Activated naive CD4-positive, alpha-beta T cell (primary cell): ENCODE measurements around the gene HPS3.

ENCODE experiments used
- DNase-seq, 4 experiments: peaks; one replicate each; lab custom pipeline; 2025; lab: John Stamatoyannopoulos, UW

Gene HPS3

GRCh38 chr3:149122721-149123578 lies 6.5 kb upstream of the HPS3 start:
- no peak for DNase-seq

GRCh38 chr3:149128821-149129220 lies 617 bp upstream of the HPS3 start:
- DNase-seq = no peak

GRCh38 chr3:149131589-149131988 lies 2.2 kb downstream of the HPS3 start:
- no peak for DNase-seq

GRCh38 chr3:149134575-149134974 lies 5.1 kb downstream of the HPS3 start:
- DNase-seq = no peak

GRCh38 chr3:149142682-149143081 lies 13.2 kb downstream of the HPS3 start:
- DNase-seq = no peak

GRCh38 chr3:149145356-149145755 lies 15.9 kb downstream of the HPS3 start:
- no peak for DNase-seq

GRCh38 chr3:149145974-149146373 lies 16.5 kb downstream of the HPS3 start:
- no peak for DNase-seq

GRCh38 chr3:149150436-149150835 lies 21.0 kb downstream of the HPS3 start:
- DNase-seq = no peak

- no peak for DNase-seq
Measured at GRCh38 chr3:149151843-149152242, 22.4 kb downstream of the HPS3 start.

- no peak for DNase-seq
Measured at GRCh38 chr3:149152420-149152819, 23.0 kb downstream of the HPS3 start.

- DNase-seq = no peak
Measured at GRCh38 chr3:149153402-149153801, 24.0 kb downstream of the HPS3 start.

GRCh38 chr3:149160754-149161300 lies 31.4 kb downstream of the HPS3 start:
- no peak for DNase-seq

GRCh38 chr3:149162007-149162406 lies 32.6 kb downstream of the HPS3 start:
- DNase-seq = no peak

GRCh38 chr3:149163066-149163465 lies 33.6 kb downstream of the HPS3 start:
- DNase-seq = no peak

GRCh38 chr3:149167898-149168297 lies 38.5 kb downstream of the HPS3 start:
- DNase-seq = no peak

GRCh38 chr3:149170672-149171071 lies 41.2 kb downstream of the HPS3 start:
- no peak for DNase-seq

GRCh38 chr3:149174901-149175300 lies 45.5 kb downstream of the HPS3 start:
- DNase-seq = no peak

- DNase-seq = no peak
Measured at GRCh38 chr3:149177122-149177521, 47.7 kb downstream of the HPS3 start.

GRCh38 chr3:149179220-149179619 lies 49.8 kb downstream of the HPS3 start:
- DNase-seq = no peak

- DNase-seq = no peak
Measured at GRCh38 chr3:149180057-149180573, 50.7 kb downstream of the HPS3 start.

- no peak for DNase-seq
Measured at GRCh38 chr3:149181182-149181581, 51.7 kb downstream of the HPS3 start.

GRCh38 chr3:149186219-149186618 lies 56.8 kb downstream of the HPS3 start:
- no peak for DNase-seq

GRCh38 chr3:149186721-149187120 lies 57.3 kb downstream of the HPS3 start:
- DNase-seq = no peak

- no peak for DNase-seq
Measured at GRCh38 chr3:149188494-149188893, 59.1 kb downstream of the HPS3 start.
